IPS DF 6.9 (cell line): Measurements from ENCODE around the gene FAM131C.
"Not testable (repeated sequence)": the region's sequence is repeated elsewhere in the genome, so short reads cannot be mapped to it uniquely, and the experiment has no call there.

Experiments
- DNase-seq: peaks from one replicate; pipeline ENCODE4 v3.0.0-alpha.2; 2013; ENCODE audit warnings: low read depth, low spot score
- H3K27ac ChIP-seq: one replicate; pipeline ENCODE4 v1.5.1; 2013; ENCODE audit warnings: low read length, control low read depth
- H3K27me3 ChIP-seq: 2 replicates; pipeline ENCODE4 v1.6.1; 2013; ENCODE audit warnings: mild to moderate bottlenecking, low read length; ENCODE audit not compliant: control insufficient read depth, insufficient read depth
- H3K36me3 ChIP-seq: 2 replicates; pipeline ENCODE4 v1.6.1; 2013; ENCODE audit warnings: low read length; ENCODE audit not compliant: control insufficient read depth, insufficient read depth
- H3K4me1 ChIP-seq: 2 replicates; pipeline ENCODE4 v1.6.1; 2013; ENCODE audit warnings: low read length; ENCODE audit not compliant: control insufficient read depth, insufficient read depth
- H3K4me3 ChIP-seq: 2 replicates; pipeline ENCODE4 v1.5.1; 2013; ENCODE audit warnings: mild to moderate bottlenecking, low read length
- H3K9me3 ChIP-seq: 2 replicates; pipeline ENCODE4 v1.6.1; 2013; ENCODE audit warnings: low read length, inconsistent platforms; ENCODE audit not compliant: control insufficient read depth, insufficient read depth
- WGBS: extraction: QIAGEN DNeasy Blood & Tissue Kit; methylation state at CpG from one replicate; pipeline ENCODE4 v1.1.7; 2013; ENCODE audit warnings: mixed read lengths, missing lambda C conversion rate; ENCODE audit not compliant: insufficient read length, insufficient coverage; 5-methylcytosine and 5-hydroxymethylcytosine counted together

Gene FAM131C

DNA sequence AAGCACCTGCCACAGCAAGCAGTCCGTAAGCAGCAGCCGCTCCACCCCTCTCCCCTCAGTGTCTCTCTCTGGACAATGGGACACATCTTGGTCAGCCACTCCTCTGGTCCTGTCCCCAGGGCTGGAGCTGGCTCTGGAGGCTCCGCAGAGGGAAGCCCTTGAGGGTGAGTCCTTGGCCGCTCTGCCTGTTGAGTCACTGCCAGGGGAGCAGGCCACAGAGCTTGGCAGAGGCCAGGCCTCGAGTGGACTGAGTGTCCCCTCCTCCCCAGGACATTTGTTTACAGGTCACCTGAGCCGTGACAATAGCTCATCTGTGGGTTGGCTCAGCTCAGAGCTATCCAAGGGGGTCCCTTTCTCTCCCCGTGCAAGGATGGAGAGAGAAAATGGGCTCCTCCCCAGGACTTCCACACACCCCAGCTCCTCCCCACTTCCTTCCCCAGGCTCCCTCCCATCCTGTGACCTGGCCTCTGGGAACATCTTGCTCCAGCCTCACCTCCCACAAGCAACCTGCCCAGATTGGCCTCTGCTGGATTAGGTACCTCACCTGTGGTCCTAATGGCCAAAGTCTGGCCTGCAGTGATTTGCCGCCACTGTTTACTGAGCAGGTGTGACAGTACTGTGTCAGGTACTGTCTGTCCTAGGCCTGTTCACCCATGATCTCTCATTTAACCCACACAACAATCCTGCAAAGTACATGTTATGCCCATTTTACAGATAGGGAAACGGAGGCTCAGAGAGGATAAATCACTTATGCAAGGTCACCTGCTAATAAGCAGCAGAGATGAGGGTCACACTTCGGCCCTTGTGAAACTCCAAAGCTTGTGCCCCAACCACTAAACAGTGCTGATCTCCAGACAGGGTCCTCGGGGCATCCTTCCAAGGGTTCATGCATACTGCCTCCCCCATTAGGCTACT, 4.8 kb downstream of the FAM131C start:
- Histone ChIP-seq H3K4me3 (no peak overlapping the region), H3K27ac (no peak overlapping the region), H3K27me3 (peaks cover 4% of the 10 kb centered on the region; the same call in 1 of the 2 replicates), H3K36me3 (no peaks in the 10 kb centered on the region; the same call in 1 of the 2 replicates), H3K9me3 (no peaks in the 10 kb centered on the region), H3K4me1 (peaks cover 11% of the 10 kb centered on the region)
- no peak for DNase-seq
- WGBS, result no CpG with 5 or more reads among the region's 11 CpGs

GRCh38 chr1:16067933-16068332, 5.5 kb downstream of the FAM131C start:
- H3K4me1 ChIP-seq, result peaks cover 12% of the 10 kb centered on the region
- no peak for DNase-seq
- H3K4me3 ChIP-seq, result no peak overlapping the region
- H3K27me3 ChIP-seq, result peaks cover 4% of the 10 kb centered on the region; the same call in 1 of the 2 replicates
- WGBS, result no CpG with 5 or more reads among the region's 13 CpGs
- H3K27ac ChIP-seq, result no peak overlapping the region
- no peaks in the 10 kb centered on the region for H3K9me3 ChIP-seq
- H3K36me3 ChIP-seq, result no peaks in the 10 kb centered on the region; the same call in 1 of the 2 replicates

GRCh38 chr1:16067127-16067768, 6.2 kb downstream of the FAM131C start:
- no peaks in the 10 kb centered on the region for H3K9me3 ChIP-seq
- H3K27ac ChIP-seq, result no peak overlapping the region
- no peaks in the 10 kb centered on the region for H3K36me3 ChIP-seq
- WGBS, result no CpG with 5 or more reads among the region's 6 CpGs
- peaks cover 1% of the 10 kb centered on the region; the same call in 1 of the 2 replicates for H3K27me3 ChIP-seq
- H3K4me1 ChIP-seq, result peaks cover 9% of the 10 kb centered on the region
- no peak for DNase-seq
- H3K4me3 ChIP-seq, result no peak overlapping the region

GRCh38 chr1:16066245-16066644, 7.2 kb downstream of the FAM131C start:
- Histone ChIP-seq H3K4me1 (peaks cover 9% of the 10 kb centered on the region), H3K27ac (no peak overlapping the region)
- no CpG with 5 or more reads among the region's 4 CpGs for WGBS

GRCh38 chr1:16065269-16065576, 8.2 kb downstream of the FAM131C start:
- no peak overlapping the region for H3K27ac ChIP-seq
- no CpG with 5 or more reads among the region's 8 CpGs for WGBS

More at GRCh38 chr1:16066245-16066644, 7.2 kb downstream of the FAM131C start:
- Histone ChIP-seq H3K9me3 (no peaks in the 10 kb centered on the region), H3K27me3 (no peaks in the 10 kb centered on the region), H3K36me3 (no peaks in the 10 kb centered on the region), H3K4me3 (no peak overlapping the region)
- DNase-seq, result no peak

DNA sequence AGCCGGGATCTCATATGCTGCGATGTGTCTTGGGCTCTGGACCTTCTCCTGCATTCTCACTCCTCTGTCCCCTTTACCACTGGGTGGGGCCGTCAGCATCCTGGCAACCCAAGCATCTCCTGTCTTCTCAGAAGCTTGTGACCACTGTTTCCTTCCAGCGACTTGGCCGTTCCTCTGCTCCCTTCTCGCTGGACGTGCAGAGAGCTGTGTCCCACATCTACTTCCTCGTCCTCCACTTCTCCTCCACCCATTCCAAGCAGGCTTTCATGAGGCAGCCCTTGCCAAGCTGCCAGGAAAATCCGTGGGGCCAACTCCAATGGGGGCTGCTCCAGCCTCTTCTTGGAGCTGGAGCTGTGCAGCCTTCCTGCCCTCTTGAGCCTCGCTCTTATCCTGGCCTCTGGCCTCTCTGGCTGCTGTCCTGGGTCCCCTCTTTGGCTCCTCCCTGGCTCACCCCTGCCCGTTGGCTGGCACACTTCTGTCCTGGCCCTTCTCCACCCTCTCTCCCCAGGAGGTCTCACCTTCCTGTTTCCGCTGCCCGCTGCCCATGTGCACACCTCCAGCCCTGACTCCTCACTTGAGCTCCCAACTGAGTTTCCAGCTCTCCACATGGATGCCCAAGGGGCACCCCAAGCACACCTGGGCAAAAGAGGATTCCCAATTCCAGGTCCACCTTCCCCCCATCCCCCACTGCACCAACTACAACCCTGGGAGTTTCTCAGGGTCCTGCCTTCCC, 8.7 kb downstream of the FAM131C start:
- WGBS, result no CpG with 5 or more reads among the region's 13 CpGs
- H3K36me3 ChIP-seq, result no peaks in the 10 kb centered on the region
- H3K27ac ChIP-seq, result no peak overlapping the region
- no peak overlapping the region for H3K4me3 ChIP-seq
- DNase-seq, result no peak
- H3K27me3 ChIP-seq, result no peaks in the 10 kb centered on the region
- no peaks in the 10 kb centered on the region for H3K9me3 ChIP-seq
- H3K4me1 ChIP-seq, result peaks cover 9% of the 10 kb centered on the region

More at GRCh38 chr1:16065269-16065576, 8.2 kb downstream of the FAM131C start:
- Histone ChIP-seq H3K4me3 (no peak overlapping the region), H3K9me3 (no peaks in the 10 kb centered on the region), H3K36me3 (no peaks in the 10 kb centered on the region), H3K27me3 (no peaks in the 10 kb centered on the region), H3K4me1 (peaks cover 9% of the 10 kb centered on the region)
- no peak for DNase-seq

GRCh38 chr1:16063921-16064320, 9.5 kb downstream of the FAM131C start:
- H3K4me3 ChIP-seq, result no peak overlapping the region
- H3K27me3 ChIP-seq, result no peaks in the 10 kb centered on the region
- WGBS, result no CpG with 5 or more reads among the region's 9 CpGs
- H3K27ac ChIP-seq, result no peak overlapping the region
- no peaks in the 10 kb centered on the region for H3K9me3 ChIP-seq
- no peak for DNase-seq
- no peaks in the 10 kb centered on the region for H3K36me3 ChIP-seq
- H3K4me1 ChIP-seq, result peaks cover 9% of the 10 kb centered on the region

- no peak overlapping the region for H3K27ac ChIP-seq
- no peaks in the 10 kb centered on the region for H3K27me3 ChIP-seq
- H3K9me3 ChIP-seq, result no peaks in the 10 kb centered on the region
- WGBS, result no CpG with 5 or more reads among the region's 15 CpGs
- no peak overlapping the region for H3K4me3 ChIP-seq
- H3K36me3 ChIP-seq, result no peaks in the 10 kb centered on the region
- H3K4me1 ChIP-seq, result peaks cover 9% of the 10 kb centered on the region
- no peak for DNase-seq
Observed at GRCh38 chr1:16063226-16063829, 10.1 kb downstream of the FAM131C start.

DNA sequence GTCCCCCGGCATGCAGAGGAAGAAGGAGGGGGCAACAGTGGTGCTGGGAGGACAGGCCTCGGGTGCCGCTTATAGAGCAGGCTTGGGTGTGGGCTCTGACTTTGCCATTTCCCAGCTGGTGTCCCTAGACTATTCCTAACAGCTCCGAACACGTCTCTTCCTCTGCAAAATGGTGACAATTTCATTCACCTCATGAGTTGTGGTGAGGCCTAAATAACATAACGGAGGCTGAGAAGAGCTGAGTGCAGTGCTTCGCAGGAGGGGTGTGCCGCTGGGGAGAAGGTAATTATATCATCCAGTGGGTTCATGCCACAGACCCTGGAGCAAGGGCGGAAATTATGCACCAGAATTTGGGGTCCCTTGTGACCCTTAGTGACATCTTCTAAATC, 10.8 kb downstream of the FAM131C start:
- H3K4me1 ChIP-seq, H3K36me3 ChIP-seq, H3K27ac ChIP-seq, H3K9me3 ChIP-seq, H3K4me3 ChIP-seq, DNase-seq, H3K27me3 ChIP-seq: not testable (repeated sequence)
- no CpG with 5 or more reads among the region's 9 CpGs for WGBS
